K562 treated with DMSO at 1 percent for 12 hours (cell line): Measurements from ENCODE around the gene SEMG1. TPM values are rescaled to one million over a fixed set of nuclear protein-coding genes. Genes with fewer than 3 reads are reported as not detected.

ENCODE experiments used
- total RNA-seq: library from RNA; unstranded; fragments of 300-600 nt; gene quantifications from 2 replicates; pipeline ENCODE4 v1.2.3, GENCODE V29; 2022; ENCODE audit not compliant: insufficient read depth

The SEMG1 gene
- not detected in 2 replicates for total RNA-seq

GRCh38 chr20:45206725-45207124, at the start of gene SEMG1:
Gene SEMG1, plus strand, starts transcription at chr20:45207033. Its CDS starts 21 bp downstream, at chr20:45207054.

GRCh38 chr20:45174434-45175364, 32.1 kb upstream of the SEMG1 start, which contains the start of gene PI3:
Gene PI3, plus strand, starts transcription at chr20:45174902. Its CDS starts 21 bp downstream, at chr20:45174923.

GRCh38 chr20:45221076-45221475, 14.2 kb downstream of the SEMG1 start, which contains the start of gene SEMG2:
Gene SEMG2, plus strand, starts transcription at chr20:45221373. Its CDS starts 17 bp downstream, at chr20:45221390.

GRCh38 chr20:45254383-45255262, 47.8 kb downstream of the SEMG1 start, which contains the start of gene SLPI:
Gene SLPI, minus strand, starts transcription at chr20:45254564. Its CDS starts 21 bp downstream, at chr20:45254543.

Other genes with a start within 250 kb of the SEMG1 start
- gene TOMM34, start 246.6 kb upstream of the SEMG1 start, total RNA-seq: 35.7 and 50.1 TPM in 2 replicates
- 6.6 and 25.0 TPM in 2 replicates for gene STK4, start 240.5 kb upstream of the SEMG1 start, total RNA-seq
- gene KCNS1, start 105.9 kb upstream of the SEMG1 start, total RNA-seq: not detected in 2 replicates
- gene WFDC5, start 91.9 kb upstream of the SEMG1 start, total RNA-seq: not detected in 2 replicates
- not detected in 2 replicates for gene WFDC12, start 82.6 kb upstream of the SEMG1 start, total RNA-seq
- not detected in 2 replicates for gene PI3, start 32.1 kb upstream of the SEMG1 start, total RNA-seq
- gene SEMG2, start 14.3 kb downstream of the SEMG1 start, total RNA-seq: not detected in 2 replicates
- gene SLPI, start 47.5 kb downstream of the SEMG1 start, total RNA-seq: not detected in 2 replicates
- not detected in 2 replicates for gene RBPJL, start 99.8 kb downstream of the SEMG1 start, total RNA-seq
- gene MATN4, start 101.3 kb downstream of the SEMG1 start, total RNA-seq: not detected in 2 replicates
- 10.0 and 15.6 TPM in 2 replicates for gene SDC4, start 141.4 kb downstream of the SEMG1 start, total RNA-seq
- gene SYS1, start 156.1 kb downstream of the SEMG1 start, total RNA-seq: 11.9 and 19.6 TPM in 2 replicates
- not detected in 2 replicates for gene TP53TG5, start 171.3 kb downstream of the SEMG1 start, total RNA-seq
- 59.6 and 63.6 TPM in 2 replicates for gene DBNDD2, start 201.3 kb downstream of the SEMG1 start, total RNA-seq
- 89.3 and 114 TPM in 2 replicates for gene PIGT, start 209.1 kb downstream of the SEMG1 start, total RNA-seq